IPS DF 6.9 (cell line): ENCODE measurements around the gene REST.
"Not testable (repeated sequence)": the region's sequence is repeated elsewhere in the genome, so short reads cannot be mapped to it uniquely, and the experiment has no call there.

Experiments
- DNase-seq: peaks from one replicate; pipeline ENCODE4 v3.0.0-alpha.2; 2013; ENCODE audit warnings: low read depth, low spot score
- H3K27ac ChIP-seq: one replicate; pipeline ENCODE4 v1.5.1; 2013; ENCODE audit warnings: low read length, control low read depth
- H3K27me3 ChIP-seq: 2 replicates; pipeline ENCODE4 v1.6.1; 2013; ENCODE audit warnings: mild to moderate bottlenecking, low read length; ENCODE audit not compliant: control insufficient read depth, insufficient read depth
- H3K36me3 ChIP-seq: 2 replicates; pipeline ENCODE4 v1.6.1; 2013; ENCODE audit warnings: low read length; ENCODE audit not compliant: control insufficient read depth, insufficient read depth
- H3K4me1 ChIP-seq: 2 replicates; pipeline ENCODE4 v1.6.1; 2013; ENCODE audit warnings: low read length; ENCODE audit not compliant: control insufficient read depth, insufficient read depth
- H3K4me3 ChIP-seq: 2 replicates; pipeline ENCODE4 v1.5.1; 2013; ENCODE audit warnings: mild to moderate bottlenecking, low read length
- H3K9me3 ChIP-seq: 2 replicates; pipeline ENCODE4 v1.6.1; 2013; ENCODE audit warnings: low read length, inconsistent platforms; ENCODE audit not compliant: control insufficient read depth, insufficient read depth
- WGBS: extraction: QIAGEN DNeasy Blood & Tissue Kit; methylation state at CpG from one replicate; pipeline ENCODE4 v1.1.7; 2013; ENCODE audit warnings: mixed read lengths, missing lambda C conversion rate; ENCODE audit not compliant: insufficient read length, insufficient coverage; 5-methylcytosine and 5-hydroxymethylcytosine counted together

REST gene

GRCh38 chr4:56909086-56909894 is 1.6 kb downstream of the REST start:
- no peaks in the 10 kb centered on the region; the same call in 1 of the 2 replicates for H3K27me3 ChIP-seq
- H3K36me3 ChIP-seq, result no peaks in the 10 kb centered on the region
- no peak overlapping the region for H3K27ac ChIP-seq
- H3K4me3 ChIP-seq, result peak overlapping the region; percentile 92
- peaks cover 5% of the 10 kb centered on the region; the same call in 1 of the 2 replicates for H3K4me1 ChIP-seq
- WGBS, result no CpG with 5 or more reads among the region's 41 CpGs
- no peaks in the 10 kb centered on the region for H3K9me3 ChIP-seq
- DNase-seq, result no peak

- 100% methylated on average over 2 of the region's 6 CpGs for WGBS
- H3K27ac ChIP-seq, result no peak overlapping the region
- H3K4me1 ChIP-seq, result peaks cover 5% of the 10 kb centered on the region; the same call in 1 of the 2 replicates
Observed at GRCh38 chr4:56910172-56910967, 2.7 kb downstream of the REST start.

GRCh38 chr4:56914336-56914735 is 6.6 kb downstream of the REST start:
- H3K4me3 ChIP-seq, result no peak overlapping the region
- no CpG with 5 or more reads among the region's 3 CpGs for WGBS
- H3K27ac ChIP-seq, result no peak overlapping the region
- H3K27me3 ChIP-seq, result no peaks in the 10 kb centered on the region
- H3K4me1 ChIP-seq, result peaks cover 2% of the 10 kb centered on the region; the same call in 1 of the 2 replicates
- DNase-seq, result no peak
- no peaks in the 10 kb centered on the region for H3K9me3 ChIP-seq
- no peaks in the 10 kb centered on the region for H3K36me3 ChIP-seq

More at GRCh38 chr4:56910172-56910967, 2.7 kb downstream of the REST start:
- Histone ChIP-seq H3K27me3 (no peaks in the 10 kb centered on the region; the same call in 1 of the 2 replicates), H3K4me3 (no peak overlapping the region), H3K36me3 (no peaks in the 10 kb centered on the region), H3K9me3 (no peaks in the 10 kb centered on the region)
- DNase-seq, result no peak

- not testable (repeated sequence) for H3K36me3 ChIP-seq, H3K4me1 ChIP-seq, H3K27me3 ChIP-seq, H3K9me3 ChIP-seq, H3K27ac ChIP-seq, DNase-seq, H3K4me3 ChIP-seq
- no CpG with 5 or more reads among the region's 12 CpGs for WGBS
Observed at GRCh38 chr4:56914977-56915376, 7.3 kb downstream of the REST start.

- H3K36me3 ChIP-seq, result peaks cover 13% of the 10 kb centered on the region; the same call in 1 of the 2 replicates
- no peak for DNase-seq
- no peak overlapping the region for H3K27ac ChIP-seq
- no peak overlapping the region for H3K4me3 ChIP-seq
- no peaks in the 10 kb centered on the region for H3K4me1 ChIP-seq
- no peaks in the 10 kb centered on the region for H3K9me3 ChIP-seq
- no peaks in the 10 kb centered on the region for H3K27me3 ChIP-seq
- no CpG with 5 or more reads among the region's 2 CpGs for WGBS
Observed at GRCh38 chr4:56927196-56927595, 19.5 kb downstream of the REST start.

- Histone ChIP-seq H3K4me3 (no peak overlapping the region), H3K36me3 (peaks cover 13% of the 10 kb centered on the region; the same call in 1 of the 2 replicates), H3K27me3 (no peaks in the 10 kb centered on the region), H3K9me3 (no peaks in the 10 kb centered on the region), H3K27ac (no peak overlapping the region), H3K4me1 (no peaks in the 10 kb centered on the region)
- no CpG with 5 or more reads among the region's 7 CpGs for WGBS
- no peak for DNase-seq
Observed at GRCh38 chr4:56930638-56931037, 22.9 kb downstream of the REST start.

GRCh38 chr4:56931924-56932323 is 24.2 kb downstream of the REST start:
- no peaks in the 10 kb centered on the region for H3K4me1 ChIP-seq
- no peak overlapping the region for H3K4me3 ChIP-seq
- WGBS, result no CpG with 5 or more reads among the region's 4 CpGs
- H3K27ac ChIP-seq, result no peak overlapping the region
- no peak for DNase-seq
- no peaks in the 10 kb centered on the region for H3K9me3 ChIP-seq
- no peaks in the 10 kb centered on the region for H3K27me3 ChIP-seq
- peaks cover 13% of the 10 kb centered on the region; the same call in 1 of the 2 replicates for H3K36me3 ChIP-seq

GRCh38 chr4:56937262-56937661 is 29.6 kb downstream of the REST start:
- Histone ChIP-seq H3K27me3 (no peaks in the 10 kb centered on the region), H3K4me3 (no peak overlapping the region), H3K9me3 (no peaks in the 10 kb centered on the region), H3K4me1 (no peaks in the 10 kb centered on the region), H3K36me3 (no peaks in the 10 kb centered on the region), H3K27ac (no peak overlapping the region)
- no peak for DNase-seq
- no CpG with 5 or more reads among the region's 6 CpGs for WGBS

GRCh38 chr4:56939826-56940225 is 32.1 kb downstream of the REST start:
- H3K36me3 ChIP-seq, H3K4me1 ChIP-seq, H3K27me3 ChIP-seq, H3K27ac ChIP-seq, DNase-seq, H3K4me3 ChIP-seq, H3K9me3 ChIP-seq: not testable (repeated sequence)
- no CpG with 5 or more reads among the region's 14 CpGs for WGBS

GRCh38 chr4:56940403-56940802 is 32.7 kb downstream of the REST start:
- no peak for DNase-seq
- Histone ChIP-seq H3K4me1 (no peaks in the 10 kb centered on the region), H3K9me3 (no peaks in the 10 kb centered on the region), H3K27ac (no peak overlapping the region), H3K27me3 (no peaks in the 10 kb centered on the region), H3K4me3 (no peak overlapping the region), H3K36me3 (no peaks in the 10 kb centered on the region)
- WGBS, result no CpG with 5 or more reads among the region's 12 CpGs
